CD4-positive, alpha-beta T cell treated with Interferon alpha-2 for 1 hour (primary cell): ENCODE results near the gene UGT1A10.

Source experiments
- DNase-seq, 2 donors: peaks; one replicate each; pipeline ENCODE4 v3.0.0-alpha.2; 2020 to 2022

Gene UGT1A10

DNA sequence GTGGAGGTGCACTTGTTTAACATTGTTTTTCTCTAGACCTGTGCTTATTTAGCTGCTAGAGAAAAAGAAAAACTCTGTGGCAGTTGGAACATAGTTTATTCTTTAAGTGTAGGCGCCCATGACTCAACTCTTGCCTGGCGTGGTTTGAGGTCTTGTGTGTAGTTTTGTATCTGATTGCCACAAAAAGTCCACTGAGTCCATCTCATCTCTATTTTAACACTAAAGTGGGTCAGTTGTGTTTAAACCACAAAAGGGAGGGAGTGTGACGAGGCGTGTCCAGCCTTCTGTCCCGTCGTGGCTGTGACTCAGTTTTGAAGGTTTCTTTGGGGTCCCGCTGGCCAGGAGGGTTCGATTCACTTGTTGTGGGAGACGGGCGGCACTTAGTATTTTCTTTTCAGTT, 20.2 kb downstream of the UGT1A10 start:
- no peak for DNase-seq

DNA sequence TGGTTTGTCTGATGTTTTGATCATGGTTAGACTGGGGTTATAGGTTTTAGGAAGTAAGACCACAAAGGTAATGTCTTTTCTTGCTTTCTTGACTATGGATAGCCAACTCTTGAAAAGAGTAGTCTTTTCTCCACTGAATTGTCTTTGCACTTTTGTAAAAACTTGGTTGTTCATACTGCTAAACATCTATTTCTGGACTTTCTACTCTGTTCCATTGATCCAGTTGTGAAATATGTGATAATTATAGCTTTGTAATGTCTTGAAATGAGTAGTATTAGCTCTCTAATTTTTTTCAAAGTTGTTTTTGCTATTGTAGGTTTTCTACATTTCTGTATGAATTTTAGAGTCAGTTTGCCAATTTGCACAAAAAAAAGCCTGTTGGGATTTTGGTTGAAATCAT, 22.4 kb downstream of the UGT1A10 start:
- no peak for DNase-seq

DNA sequence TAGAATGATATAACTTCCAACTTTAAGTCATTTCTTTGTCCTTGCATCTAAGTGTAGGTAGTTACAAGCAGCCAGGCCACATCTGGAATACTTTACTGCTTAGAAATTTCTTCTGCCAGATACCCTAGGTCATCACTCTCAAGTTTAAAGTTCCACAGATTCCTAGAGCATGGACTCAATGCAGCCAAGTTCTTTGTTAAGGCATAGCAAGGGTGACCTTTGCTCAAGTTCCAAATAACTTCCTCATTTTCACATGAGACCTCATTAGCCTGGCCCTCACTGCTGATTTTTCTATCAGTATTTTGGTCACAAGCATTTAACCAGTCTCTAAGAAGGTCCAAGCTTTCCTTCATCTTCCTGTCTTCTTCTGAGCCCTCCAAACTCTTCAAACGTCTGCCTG, 27.7 kb downstream of the UGT1A10 start:
- DNase-seq = no peak

- no peak for DNase-seq
Observed at GRCh38 chr2:233668605-233669260, 32.5 kb downstream of the UGT1A10 start.

DNA sequence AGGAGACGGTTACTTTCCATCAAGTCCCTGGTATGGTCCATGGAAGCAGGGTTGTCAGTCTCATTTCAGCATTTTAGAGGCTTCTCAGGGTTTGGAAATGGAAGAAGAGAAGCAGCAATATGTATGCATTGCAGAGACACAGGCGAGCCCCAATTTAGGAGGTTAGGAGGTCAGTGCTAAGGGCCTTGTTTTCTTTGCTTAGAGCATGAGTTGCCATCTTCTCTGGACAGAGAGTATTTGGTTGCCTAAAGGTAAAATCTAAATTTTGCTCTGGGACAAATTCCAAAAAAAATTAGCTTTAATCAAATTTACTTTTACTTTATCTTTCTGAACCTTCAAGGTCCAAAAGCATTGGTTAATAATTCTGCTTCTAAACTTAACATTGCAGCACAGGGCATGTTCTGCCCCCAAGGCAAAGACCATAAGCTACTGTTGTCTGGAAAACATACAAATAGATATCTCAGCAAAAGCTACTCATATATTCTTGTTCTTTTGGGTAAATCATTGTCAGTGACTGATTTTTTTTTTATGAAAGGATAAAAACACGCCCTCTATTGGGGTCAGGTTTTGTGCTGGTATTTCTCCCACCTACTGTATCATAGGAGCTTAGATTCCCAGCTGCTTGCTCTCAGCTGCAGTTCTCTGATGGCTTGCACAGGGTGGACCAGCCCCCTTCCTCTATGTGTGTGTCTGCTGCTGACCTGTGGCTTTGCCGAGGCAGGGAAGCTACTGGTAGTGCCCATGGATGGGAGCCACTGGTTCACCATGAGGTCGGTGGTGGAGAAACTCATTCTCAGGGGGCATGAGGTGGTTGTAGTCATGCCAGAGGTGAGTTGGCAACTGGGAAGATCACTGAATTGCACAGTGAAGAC, 35.3 kb downstream of the UGT1A10 start, which contains the start of gene UGT1A9:
TSS of gene UGT1A9 (plus strand) at position 609 of the 872 bp plus-strand sequence. CDS start at position 646, 37 bp downstream.
- no peak for DNase-seq

DNA sequence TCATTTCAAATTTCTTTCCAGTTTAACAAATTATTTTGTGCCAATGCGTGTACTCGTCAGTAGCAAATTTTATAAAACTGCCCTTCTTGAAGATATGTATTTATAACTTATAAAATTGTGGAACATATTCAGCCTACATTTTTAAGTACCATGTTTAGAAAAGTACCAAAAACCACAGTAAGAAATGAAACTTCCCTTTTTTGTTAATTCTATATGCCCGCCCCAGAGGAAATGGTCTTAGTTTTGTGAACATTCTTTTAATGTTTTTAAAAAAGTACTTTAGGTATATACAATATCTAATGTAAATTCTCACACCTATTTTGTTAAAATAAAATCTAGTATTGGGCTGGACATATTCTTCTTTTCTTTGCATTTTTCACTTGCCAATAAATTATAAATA, 36.6 kb downstream of the UGT1A10 start:
- DNase-seq = no peak

DNA sequence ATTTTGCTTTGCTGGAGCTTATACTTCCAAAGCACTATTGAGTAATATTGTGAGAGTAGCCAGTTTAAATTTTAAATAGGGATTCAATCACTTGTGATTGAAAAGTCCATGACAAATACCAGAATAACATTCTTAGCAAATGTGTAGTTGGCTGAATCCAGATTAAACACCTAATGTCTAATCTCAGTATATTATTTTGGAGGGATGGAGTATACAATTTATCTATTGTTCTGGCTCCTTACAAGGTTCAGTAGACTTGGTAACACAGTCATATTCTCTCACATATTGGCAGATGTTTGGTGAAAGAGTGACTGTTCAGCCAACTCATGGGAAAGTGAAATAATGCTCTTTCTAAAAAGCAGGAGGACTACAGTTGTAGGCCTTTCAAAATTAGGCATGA, 37.6 kb downstream of the UGT1A10 start:
- no peak for DNase-seq

DNA sequence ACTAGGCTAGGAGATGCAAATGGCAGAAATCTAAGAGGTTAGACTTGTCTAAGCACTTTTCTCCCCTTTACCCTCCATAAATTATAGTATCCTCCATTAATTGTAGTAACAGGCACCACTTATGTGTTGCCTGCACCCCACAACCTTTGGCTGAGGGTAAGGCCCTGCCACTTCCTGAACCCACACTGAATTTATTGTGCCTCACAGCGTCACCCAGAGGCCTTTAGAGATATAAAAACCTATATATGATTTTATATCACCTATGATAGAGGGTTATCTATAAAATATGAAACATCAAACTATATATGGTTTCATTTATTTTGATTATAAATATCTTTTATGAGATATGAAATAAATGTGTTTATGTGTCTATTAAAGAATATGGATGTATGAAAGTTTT, 38.1 kb downstream of the UGT1A10 start:
- DNase-seq = no peak

- DNase-seq = no peak
Observed at GRCh38 chr2:233674995-233675394, 38.7 kb downstream of the UGT1A10 start.

GRCh38 chr2:233676046-233676445, 39.8 kb downstream of the UGT1A10 start:
- no peak for DNase-seq

DNA sequence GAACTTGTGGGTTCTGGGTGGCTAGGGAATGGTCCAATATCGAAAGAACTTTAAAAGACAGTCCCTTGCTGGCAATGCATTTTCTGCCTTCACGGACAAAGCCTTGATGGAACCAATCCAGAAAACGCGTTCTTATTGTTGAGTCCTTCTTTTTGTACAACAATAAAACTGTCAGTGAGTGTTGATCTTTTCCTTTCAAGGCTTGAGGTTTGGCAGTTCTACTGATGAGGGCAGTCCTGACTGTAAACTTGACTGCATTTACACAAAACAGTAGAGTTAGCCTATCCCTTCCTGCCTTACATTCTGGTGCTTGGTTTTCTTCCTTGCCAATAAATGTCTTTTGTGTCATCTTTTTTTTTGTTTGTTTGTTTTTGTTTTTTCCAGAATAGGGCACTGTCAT, 42.9 kb downstream of the UGT1A10 start:
- DNase-seq = no peak

DNA sequence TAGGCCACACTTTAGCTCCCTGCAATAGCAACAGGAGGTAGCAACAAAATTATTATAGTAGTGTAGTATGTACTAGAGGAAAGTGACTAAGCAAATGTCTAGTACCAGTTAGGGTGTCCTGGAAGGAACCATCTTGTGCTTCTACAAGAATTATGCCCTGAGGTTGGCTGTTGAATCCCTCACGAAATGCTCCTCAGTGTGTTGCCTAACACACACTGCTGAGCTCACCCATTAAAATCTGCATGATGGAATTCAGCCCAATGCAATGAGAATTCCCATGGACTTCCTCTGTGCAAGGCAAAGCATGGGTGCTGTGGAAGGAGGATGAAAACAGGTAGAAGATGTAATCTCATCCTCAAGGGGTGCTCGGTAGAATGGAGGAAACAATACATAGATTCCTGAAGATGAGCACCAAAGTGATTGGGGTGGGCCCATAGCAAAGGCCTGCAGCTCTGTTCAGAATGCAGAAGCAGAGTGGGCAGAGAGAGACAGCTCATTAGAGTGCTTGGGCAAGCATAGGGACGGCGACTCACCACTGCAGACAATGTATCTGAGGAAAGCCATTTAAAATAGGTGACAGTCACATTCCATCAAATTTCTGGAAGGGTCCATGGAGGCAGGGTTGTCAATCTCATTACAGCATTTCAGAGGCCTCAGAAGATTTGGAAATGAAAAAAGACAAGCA, 44.3 kb downstream of the UGT1A10 start:
- no peak for DNase-seq

DNA sequence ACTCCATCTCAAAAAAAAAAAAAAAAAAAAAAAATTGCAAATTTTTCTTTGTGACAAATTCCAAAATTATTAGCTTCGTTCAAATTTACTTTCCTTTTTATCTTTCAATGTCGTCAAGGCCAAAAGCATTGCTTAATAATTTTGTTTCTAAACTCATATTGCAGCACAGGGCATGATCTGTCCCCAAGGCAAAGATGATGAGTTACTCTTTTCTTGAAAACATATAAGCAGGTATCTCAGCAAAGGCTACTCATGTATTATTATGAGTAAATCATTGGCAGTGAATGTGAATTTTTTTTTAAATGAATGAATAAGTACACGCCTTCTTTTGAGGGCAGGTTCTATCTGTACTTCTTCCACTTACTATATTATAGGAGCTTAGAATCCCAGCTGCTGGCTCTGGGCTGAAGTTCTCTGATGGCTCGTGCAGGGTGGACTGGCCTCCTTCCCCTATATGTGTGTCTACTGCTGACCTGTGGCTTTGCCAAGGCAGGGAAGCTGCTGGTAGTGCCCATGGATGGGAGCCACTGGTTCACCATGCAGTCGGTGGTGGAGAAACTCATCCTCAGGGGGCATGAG, 45.4 kb downstream of the UGT1A10 start, which contains the start of gene UGT1A7:
TSS of gene UGT1A7 (plus strand) at position 381 of the 579 bp plus-strand sequence. CDS start at position 418, 37 bp downstream.
- DNase-seq = no peak

GRCh38 chr2:233684640-233685039, 48.4 kb downstream of the UGT1A10 start:
- DNase-seq = no peak

DNA sequence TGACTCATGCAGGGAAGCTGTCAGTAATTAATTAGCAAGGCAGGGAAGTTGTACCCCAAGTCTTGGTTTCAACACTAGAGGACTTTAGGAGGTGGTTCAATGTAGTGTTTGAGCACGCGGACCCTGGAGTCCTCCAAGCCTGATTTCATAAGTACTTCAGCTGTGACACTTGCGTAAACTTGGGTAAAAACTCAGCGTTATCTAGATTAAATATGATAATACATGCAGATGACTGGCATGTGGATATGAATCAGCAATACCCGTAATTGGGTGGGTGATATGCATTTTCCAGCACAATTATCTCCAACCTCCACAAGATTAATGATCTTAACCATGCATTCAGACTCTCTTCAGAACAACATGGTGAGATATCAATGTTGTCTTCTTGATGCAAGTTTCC, 50.7 kb downstream of the UGT1A10 start:
- DNase-seq = no peak

- DNase-seq = no peak
Observed at GRCh38 chr2:233688341-233688740, 52.1 kb downstream of the UGT1A10 start.

DNA sequence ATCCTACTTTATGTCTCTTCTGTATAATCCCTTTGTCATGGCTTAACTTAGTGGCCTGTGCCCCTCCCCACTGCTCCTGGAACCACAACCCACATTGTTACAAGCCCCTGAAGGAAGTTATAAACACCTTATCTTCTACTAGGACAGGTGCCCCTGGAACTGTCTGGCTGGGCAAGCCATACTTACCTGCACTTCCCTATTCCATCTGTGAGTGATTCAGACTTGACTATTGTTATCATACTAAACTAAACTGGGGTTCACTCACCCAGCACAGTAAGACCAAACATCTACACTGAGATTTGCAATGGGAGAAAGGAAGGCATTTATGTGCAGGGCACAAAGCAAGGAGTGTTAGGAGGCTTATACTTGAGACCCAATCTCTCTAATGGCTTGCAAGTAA, 52.8 kb downstream of the UGT1A10 start:
- no peak for DNase-seq

GRCh38 chr2:233689501-233689900, 53.3 kb downstream of the UGT1A10 start:
- DNase-seq = no peak

DNA sequence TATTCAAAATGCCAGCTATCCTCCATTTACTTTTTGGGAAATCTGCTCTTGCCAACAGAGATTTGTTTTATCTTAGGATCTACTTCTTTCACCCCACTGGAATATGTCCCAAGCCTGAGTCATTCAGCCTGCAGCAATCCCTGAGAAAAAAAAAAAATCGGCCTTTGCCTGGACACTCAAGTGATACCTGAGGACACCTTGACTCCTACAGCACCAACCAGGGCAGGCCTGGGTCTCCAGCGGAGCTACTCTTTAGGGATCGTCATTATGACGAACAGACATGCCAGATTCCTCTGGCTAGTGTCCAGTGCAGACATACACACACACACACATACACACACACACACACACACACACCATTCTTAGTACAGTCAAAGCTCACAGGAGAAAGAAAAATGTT, 54.2 kb downstream of the UGT1A10 start:
- DNase-seq = no peak

DNA sequence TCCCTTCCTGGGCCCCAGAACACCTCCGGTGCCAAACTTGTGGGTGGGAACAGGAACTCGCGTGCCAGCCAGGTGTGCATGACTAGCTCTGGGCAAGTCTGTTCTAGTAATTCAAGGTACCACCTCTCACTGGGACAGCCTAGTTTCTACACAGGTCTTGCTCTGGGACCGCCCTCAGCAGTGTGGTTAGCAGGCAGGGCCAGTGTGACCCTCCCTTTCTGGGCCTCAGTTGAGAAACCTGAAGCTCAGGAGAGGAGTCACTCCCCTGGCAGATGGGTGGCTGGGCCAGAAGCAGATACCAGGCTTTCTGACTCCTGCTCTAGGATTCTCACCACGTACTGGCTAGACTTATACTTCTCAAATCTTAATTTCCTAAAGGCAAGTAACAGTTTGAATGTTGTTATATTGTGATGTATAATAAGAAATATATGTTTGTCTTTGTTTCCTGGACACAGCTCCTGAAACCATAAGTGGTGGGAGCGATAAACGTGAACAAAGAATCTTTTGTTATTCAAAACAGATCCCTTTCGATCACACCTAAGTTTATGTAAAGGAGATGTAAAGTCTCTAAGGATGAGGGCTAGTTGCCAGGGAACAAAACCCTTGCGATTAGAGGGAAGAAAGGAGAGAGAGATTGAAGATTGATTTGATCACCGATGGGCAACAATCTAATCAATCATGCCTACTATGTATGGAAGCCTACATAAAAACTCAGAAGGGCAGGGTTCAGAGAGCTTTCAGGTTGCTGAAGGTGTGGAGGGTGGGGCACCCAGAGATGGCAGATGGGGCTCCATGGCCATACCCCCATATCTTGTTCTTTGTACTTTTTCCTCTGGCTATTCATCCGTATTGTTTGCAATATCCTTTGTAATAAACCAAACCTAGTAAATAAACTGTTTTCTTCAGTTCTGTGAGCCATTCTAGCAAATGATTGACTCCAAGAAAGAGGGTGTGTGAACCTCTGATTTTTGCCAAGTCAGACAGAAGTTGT, 55.5 kb downstream of the UGT1A10 start:
- no peak for DNase-seq

- DNase-seq = no peak
Observed at GRCh38 chr2:233692648-233693047, 56.4 kb downstream of the UGT1A10 start, which contains the start of gene UGT1A6. Gene UGT1A6, plus strand, starts transcription at chr2:233692890. Its CDS starts 115 bp downstream, at chr2:233693005.

DNA sequence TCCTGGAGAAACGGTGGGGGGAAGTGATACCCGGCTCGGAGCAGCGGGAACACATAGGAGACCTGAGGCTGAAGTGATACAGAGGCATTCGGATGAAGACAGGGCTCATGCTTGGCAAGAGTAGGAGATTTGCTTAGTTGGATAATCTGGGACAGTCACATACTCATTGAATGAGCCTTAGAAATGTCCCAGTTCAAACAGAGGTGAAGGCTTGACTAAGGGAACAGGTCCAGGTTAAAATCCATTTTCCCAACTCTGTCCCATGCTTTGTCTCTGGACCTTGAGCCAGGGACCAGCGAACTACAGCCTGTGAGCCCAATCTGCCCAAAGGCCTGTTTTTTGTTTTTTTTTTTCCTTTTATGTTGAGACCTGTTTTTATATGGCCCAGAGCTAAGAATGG, 57.7 kb downstream of the UGT1A10 start:
- DNase-seq = no peak
